ENCODE results near the gene SPARC.

Gene SPARC

DNA sequence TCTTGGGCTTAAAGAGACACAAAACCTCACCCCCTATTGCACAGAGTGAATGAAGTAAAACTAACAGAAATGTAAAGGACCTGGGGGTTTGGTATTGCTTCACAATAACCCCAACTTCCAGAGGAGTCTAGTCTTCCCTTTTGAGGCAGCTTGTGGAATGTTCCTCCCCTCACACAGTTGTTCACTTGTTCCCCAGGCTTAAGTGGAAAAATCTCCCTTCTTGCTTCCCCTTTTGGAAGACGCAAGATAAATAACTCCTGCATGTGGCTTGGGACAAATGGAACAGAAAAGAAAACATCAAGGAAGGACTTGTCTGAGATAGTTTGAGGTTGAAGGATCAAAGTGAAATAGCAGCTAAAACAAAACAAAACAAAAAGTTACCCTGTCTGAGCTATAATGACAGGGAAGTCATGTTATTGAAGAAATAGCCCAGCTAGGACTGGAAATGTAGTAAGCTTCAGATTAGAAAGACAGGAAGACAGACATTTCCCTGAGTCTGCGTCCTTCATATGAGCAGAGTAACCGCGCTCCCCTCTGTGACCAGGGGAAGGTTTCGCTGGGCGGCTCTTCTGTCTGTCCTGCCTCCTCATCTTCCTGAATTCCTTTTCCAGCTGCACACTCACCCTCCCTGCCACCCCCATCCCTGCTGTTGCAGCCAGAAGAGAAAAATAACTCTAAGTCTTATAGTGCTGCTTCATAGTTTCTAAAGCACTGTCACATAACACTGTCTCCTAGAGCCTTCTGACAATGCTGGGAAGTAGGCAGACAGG, 8.8 kb downstream of the SPARC start:
- no peak for DNase-seq

DNA sequence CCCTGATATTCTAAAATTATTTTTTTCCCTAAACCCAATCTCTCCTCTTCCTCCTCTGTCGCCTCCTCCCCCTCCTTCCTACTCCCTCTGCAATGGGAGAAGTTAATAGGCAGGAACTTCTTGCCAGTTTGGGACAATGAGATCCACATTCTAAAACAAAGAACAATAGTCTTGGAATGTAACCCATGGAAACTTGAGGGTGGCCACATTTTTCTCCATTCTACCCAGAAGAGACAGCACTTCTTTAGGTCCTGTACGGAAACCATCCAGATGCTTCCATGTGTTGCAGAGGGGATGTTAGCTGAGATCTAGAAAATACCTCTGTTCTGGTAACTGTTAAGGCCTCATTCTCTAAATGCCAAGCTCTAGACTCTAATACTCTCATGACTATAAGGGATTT, 10.0 kb downstream of the SPARC start:
- no peak for DNase-seq

DNA sequence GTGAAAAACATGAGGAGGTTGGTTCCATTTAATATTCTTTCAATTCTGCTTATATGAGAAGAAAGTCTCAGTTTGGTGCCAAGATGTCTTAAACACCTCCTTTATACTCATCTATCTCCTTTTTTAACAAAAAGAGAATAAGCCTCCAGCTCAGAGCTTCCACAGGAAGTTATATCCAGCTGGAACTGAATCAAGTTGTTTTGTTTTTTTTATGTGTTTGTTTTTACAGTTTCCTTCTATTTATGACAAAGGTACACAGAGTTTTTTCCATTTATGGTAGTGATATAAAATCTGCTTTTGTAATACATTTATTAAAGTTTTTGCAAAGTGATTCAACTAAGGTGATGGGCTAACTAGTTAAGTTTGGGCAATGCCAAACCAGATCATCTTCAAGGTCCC, 10.4 kb downstream of the SPARC start:
- DNase-seq: no peak

DNA sequence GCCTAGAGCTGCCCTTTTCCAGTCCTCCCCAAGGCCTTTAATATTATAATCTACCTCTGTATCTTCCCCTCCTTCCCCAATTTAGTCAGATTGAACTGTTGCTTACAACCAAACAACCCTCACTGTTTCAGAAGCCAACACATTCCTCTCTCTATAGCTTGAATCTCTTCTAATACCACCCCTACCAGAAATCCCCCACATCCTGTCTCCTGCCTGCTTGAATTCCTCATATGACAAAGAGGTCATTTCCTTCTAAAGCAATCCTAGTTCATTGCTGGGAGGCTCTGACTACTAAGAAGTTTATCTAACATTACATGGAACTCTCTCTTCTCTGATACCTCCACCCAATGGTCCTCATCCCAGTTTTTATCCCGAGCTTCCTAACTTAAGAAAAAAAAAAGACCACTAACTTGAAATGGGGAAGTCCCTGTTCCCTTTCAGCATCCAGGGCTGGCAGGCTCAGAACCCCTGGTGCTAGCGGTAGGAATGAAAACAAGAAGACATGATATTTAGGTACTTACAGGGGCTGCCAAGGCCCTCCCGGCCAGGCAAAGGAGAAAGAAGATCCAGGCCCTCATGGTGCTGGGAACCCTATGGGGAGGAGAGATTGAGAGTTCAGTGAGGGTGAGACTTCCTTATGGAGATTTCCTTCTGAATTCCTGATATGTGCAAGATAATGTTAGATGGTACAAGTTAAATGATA, 11.0 kb downstream of the SPARC start:
- DNase-seq: no peak

DNA sequence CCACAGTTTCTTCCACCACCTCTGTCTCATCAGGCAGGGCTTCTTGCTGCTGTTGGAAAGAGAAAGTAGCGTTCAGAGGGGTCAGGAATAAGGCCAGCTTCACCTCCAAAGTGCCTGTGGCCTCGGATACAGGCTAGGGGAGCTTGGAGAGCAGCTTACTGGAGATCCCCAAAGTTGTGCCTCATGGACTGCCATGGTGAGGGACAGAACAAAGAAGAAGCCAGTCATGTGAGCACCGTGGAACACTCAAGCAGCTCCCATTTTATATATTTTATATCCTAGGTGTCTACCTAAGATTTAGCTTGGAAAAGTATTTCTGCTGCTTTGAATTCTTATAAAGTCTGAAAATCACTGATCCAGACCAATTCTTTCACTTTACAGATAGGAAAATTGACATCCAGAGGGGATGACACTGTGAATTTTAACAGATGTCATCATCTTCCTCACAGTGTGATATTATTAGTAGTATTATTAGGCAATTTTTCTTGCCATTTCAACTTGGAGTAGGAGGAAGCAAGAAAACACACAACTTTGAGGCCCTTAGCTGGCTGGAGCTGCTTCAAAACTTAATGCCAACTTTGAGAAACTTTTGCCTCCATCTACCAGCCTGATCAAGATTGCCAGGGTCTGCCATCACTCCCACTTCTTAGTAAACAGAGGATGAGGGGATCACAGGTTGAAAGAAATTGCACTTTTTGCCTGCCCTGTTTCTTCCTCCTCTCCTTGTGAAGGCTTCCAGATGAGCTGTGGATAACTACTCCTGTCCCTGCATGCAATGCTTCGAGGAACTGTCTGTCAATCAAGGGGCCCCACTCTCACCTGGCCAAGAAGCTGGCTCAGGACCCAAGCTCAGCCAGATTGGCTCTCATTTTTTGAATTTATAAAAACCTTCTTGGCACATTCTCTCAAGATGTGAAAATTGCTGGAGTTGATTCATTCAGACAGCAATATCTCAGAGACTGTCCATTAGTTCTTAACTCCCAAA, 11.8 kb downstream of the SPARC start:
- DNase-seq: no peak

DNA sequence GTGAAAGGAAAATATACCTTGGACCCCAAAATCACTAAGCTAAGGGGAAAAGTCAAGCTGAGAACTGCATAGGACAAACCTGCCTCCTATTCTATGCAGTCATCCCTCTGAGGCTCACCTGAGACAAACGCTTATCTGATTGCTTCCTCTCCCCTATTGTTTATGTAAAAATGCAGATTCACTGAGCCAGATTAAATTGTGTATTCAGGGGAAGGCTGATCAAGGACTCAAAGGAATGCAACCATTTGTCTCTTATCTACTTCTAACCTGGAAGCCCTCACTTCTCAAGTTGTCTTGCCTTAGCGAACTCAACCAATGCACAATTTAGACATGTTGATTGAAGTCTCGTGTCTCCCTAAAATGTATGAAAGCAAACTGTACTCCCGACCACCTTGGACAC, 13.3 kb downstream of the SPARC start:
- no peak for DNase-seq

DNA sequence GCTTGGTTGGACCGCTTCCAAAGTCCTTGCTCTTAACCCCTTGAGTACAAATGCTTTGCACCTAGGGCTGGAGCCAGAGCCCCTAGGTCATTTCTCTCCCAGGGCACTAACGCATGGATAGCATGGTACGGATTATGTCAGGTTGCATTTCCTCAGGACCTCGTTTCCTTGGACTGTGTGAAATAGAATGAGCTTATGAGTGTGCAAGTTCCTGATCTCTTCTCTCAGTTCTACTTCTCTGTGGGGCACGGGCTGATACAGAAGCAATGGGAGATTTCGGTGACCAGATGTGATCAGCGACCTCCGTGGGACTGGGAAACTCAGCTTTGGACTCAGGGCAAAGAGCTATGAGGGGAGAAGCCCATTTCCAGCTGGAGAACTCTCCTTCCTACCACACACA, 14.2 kb downstream of the SPARC start:
- DNase-seq: no peak

DNA sequence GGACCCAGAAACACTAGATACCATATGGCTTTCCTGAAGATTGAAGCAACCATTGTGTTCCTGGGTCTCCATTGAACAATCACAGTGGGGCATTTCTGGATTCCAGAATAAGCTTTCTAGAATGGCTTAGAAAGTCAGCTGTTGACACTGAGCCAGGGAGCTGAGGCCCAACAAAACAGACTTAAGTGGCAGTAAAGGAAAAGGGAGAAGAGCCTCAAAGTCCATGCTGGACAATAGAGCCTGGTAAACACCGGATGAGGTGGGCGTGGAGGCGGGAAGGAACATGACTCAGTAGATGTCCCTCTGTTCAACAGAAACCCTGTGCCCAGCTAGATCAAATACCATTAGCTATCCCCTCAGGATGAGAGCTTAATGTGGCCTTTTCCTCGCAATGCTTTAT, 14.8 kb downstream of the SPARC start:
- DNase-seq: no peak

DNA sequence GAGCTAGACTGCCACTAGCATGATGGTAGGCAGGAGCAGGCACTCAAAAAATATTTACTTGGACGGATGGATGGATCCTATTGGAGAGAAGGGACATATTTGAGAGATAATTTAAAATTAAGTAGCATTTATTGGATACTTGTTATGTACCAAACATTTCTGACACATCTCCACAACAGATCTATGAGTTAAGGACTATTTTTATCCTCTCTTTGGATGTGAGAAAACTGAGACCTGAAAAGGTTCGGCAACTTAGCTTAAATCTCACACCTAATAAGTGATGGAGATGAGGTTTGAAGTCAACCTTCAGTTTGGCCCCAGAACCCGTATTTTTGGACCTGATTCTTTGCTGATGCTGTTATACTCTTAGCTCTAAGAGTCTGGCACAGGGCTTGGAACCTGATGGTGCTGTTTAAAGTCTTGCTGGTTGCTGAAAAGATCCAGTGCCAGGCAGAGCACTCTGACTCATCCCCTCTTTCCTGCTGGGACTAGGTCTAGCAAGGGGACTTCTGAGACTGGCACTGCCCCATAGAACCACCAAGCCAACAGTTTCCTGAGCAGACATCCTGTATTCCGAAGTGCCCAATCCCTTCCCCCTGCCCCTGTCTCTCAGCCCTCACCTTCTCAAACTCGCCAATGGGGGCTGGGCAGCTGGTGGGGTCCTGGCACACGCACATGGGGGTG, 15.6 kb downstream of the SPARC start:
- no peak for DNase-seq

DNA sequence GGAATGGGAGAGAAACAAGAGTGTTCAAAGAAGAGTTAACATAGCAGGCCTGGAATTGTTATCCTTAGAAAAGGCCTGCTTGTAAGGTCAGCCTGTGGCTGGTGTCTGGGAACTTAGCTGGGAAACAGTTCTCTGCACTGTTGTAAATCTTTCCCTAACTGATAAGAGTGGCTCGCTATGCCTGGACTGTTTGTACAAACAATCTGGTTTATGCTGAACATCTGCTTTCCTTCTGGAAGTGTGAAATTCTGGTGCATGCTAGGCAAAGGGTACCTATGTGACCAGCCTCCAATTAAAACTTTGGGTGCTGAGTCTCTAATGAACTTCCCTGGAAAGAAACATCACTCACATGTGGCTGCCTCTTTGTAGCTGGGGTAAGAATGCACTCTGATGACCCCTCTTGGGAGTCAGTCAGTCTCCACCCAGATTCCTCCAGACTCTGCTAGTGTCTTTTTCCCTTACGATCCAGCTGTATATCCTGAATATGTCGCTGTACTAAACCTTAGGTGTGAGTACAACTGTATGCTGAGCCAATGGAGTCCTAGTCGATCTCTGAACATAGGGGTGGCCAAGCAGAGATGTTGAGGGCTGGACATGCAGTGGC, 16.5 kb downstream of the SPARC start:
- DNase-seq: no peak

DNA sequence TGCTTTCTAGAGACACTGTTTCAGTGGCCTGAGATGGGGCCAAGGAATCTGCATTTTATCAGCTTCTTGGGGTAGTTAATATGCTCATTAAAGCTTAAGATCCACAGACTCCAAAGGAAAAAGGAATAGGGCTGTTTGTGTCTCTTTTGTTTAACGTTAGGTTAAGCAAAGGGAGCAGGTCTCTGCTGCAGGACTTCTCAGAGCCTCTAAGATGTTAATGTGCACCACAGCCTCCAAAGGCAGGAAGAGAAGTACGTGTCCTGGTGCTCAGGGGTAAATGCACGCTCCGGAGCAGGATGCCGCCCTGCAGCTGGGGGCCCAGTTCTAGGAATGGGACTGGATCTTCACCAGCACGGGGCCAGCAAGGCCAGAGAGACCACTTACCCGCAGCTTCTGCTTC, 19.6 kb downstream of the SPARC start:
- no peak for DNase-seq

DNA sequence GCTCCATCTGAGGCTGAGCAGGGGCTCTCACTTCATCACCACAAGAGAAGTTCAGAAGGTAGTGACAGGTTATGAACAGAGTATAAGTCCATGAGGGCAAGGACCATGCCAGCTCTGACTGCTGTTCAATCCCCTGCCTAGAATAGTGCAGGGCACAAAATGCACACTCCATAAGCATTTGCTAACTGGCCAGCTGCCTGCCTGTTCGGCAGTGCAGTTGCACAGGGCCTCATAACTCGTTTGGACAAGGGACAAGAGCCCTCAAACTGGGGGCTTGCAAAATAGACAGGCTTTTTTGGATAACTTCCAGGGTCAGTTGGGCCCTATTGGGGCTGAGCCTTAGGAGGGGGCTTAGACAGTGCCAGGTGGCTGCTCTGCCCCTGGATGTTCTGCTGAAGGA, 21.1 kb downstream of the SPARC start:
- DNase-seq: no peak

DNA sequence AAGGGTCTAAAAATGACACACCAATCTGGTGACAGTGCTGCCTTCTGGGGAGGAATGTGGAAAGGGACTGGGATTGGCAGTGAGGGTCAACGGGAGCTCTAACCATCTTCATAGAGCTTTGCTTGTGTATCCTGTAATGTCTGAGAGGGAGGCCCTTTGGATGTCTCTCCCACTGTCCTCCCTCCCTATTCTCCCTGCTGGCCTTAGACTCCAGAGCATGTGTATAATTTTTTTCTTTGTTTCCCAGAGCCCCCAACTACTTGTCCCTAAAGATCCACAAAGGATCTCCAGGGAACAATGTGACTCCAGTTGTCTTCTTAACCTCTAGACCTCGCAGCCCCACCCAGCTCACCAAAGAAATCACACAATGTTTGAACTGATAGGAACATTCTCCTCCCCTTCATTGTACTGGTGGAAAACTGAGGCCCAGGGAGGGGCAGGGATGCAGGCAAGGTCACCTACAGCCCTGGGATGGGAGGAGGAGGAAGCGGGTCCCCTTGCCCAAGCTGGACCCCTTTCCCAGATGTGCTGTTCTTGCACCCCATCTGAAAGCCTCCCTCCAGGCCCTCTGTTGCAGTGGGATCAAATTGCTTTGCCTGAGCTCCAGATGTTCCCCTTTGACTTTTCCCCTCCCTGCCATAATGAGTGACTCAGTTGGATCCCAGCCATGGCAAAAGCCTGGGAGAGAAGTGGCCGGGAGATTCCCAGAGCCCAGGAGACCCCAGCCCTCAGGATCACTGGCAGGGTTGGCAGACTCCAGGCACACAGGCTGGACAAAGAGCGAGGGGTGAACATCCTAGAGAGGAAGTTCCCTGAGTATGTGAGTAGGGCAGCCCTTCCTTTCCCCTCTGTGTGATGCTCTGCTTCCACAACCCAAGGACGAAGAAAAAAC, 21.8 kb downstream of the SPARC start:
- no peak for DNase-seq

DNA sequence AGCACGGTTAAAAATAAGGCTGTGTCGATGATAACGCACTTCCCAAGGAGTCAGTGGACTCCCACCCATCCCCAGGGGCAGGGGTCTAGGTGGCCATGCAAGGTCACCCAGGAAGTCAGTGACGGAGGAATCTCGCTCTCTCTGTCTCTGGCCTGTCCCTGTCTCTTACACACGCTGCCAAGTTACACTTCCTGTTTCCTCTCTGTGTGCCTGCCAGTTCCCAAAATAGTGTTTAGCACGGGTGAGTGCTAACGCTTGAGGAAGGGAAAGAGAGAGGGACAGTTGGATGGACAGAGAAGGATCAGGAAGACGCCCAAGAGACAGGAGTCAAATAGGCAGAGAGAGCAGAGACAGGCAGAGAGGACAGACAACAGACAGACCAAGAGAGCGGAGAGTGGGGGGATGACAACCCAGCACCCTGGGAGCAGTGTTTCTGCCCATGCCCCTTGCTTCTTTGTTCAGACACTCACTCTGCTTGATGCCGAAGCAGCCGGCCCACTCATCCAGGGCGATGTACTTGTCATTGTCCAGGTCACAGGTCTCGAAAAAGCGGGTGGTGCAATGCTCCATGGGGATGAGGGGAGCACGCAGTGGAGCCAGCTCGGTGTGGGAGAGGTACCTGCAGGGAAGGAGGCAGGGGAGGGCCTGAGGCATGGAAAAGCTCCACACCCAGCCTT, 23.0 kb downstream of the SPARC start:
- DNase-seq: no peak

DNA sequence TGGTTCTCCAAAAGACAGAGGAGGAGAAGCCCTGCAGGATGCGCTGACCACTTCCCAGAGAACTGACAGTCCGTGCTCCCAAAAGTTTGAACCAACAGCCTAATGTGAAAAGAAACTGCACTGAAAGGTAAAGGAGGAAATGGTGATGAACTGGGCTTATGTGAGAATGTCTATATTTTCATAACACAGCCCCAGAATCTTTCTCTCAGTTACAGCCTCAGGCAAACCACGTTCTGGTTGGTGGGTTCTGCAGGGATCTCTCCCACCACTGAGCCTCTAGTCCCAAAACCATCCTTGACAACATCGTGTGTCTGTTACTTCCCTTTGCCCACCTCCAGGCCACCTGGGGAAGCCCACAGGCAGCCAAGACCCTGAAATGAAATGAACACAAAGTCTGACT, 23.9 kb downstream of the SPARC start:
- DNase-seq: no peak

DNA sequence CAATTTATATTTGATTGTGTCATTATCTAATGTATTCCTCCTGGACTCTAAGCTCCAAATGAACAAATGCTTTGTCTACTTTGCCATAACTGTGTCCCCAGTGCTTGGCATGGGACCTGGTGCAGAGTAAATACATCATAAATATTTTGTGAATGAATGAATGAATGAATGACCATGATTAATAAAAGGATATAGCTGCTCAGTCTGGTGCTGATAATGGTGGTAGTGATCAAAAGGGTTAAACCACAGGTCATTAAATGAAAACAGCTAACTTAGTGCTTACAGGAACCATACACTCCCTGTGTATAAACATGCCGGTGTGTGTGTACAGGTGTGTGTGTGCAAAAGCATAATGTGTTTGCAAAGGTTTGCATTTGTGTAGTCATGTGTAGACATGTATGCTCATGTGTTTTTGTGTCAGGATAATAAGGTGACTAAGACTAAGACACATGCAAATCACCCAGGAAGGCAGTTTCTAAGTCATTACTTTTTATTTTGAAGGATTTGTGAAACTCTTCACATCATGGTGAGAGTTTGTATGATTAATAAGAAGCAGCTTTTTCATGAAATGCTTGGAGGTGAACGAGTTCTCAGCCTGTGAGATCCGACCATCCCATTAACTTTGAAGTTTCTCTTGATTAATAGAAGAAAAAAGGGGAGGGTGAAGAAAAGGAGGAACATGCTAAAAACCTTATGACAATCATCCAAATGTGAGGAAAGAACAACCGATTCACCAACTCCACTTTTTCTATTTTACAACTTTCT, 24.6 kb downstream of the SPARC start:
- no peak for DNase-seq

DNA sequence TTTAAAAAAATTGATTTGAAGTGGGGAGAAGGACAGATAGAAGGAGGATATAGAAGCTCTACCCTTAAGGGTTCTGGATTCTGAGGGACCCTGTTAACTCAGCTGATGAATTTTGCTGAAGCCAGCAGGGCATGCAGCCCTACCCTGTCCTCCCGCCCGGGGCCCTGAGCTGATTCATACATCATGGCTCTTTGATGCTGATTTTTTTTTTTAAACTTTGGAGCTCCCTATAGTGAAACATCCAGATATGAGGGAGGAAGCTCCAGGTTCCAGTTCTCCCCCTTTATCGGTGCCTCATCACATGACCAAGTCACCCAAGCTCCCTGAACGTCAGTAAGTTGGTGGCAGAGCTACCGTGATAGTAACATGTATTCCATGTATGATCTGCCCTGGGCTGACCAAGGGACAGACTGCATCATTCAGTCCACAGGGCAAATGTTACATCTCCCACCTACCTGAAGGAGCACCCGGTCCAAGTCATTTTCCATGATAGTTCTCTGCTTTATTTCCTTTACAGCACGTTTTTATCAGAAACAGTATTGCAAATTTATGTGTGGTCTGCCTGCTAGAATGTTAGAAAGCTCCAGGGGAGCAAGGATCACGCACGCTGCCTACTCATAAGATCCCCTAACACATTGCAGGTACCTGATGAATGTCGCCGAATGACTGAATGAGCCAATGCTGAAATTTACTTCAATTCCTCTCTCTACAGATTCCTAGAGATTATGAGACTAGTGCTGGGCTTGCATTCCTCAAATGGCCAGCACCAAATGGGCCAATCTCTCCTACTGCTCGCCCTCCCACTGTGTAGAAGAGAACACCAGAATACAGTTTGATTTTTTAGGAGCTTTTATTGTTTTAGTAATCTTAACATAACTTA, 25.9 kb downstream of the SPARC start:
- DNase-seq: no peak

DNA sequence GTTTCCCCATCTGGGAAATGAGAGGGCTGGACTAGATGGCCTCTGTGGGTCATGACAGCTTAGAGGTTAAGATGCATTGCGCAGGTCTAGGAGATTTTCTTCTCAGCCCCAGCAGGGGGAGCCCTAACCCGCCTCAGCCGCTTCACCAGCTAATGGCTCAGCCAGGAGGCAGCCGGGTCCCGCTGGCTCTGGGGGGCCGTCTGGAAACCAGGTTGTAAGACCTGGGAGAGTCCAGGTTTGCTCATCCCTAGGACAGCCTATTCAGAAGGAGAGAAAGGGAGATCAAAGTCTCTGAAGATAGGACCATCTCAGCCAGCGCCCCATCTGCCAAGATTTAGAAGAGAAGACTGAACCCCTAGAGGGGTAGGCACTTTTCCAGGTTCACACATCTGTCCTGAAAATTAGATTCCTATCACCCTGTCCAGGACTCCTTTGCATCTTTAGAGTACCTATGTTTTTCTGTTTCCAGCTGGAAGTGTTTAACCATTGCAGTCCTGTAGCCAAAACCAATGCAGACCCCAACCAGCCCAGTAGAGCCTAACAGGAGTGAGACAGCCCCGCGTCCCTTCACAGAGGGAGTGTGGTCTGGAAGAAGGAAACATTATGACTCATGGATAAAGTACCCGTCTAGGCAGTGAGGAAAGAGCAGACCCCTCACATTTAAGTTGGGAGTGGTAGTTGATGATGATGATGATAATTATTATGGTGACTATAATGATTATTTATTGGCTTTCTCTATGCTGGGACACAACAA, 27.5 kb downstream of the SPARC start:
- peak; percentile 87 for DNase-seq

All from activated CD4-positive, CD25-positive, alpha-beta regulatory T cell treated with anti-CD3 and anti-CD28 coated beads, Interleukin-2, amount 50 U/mL, for 72 hours (primary cell).